ENCODE results near the gene C1orf167.

C1orf167 gene, protein sequence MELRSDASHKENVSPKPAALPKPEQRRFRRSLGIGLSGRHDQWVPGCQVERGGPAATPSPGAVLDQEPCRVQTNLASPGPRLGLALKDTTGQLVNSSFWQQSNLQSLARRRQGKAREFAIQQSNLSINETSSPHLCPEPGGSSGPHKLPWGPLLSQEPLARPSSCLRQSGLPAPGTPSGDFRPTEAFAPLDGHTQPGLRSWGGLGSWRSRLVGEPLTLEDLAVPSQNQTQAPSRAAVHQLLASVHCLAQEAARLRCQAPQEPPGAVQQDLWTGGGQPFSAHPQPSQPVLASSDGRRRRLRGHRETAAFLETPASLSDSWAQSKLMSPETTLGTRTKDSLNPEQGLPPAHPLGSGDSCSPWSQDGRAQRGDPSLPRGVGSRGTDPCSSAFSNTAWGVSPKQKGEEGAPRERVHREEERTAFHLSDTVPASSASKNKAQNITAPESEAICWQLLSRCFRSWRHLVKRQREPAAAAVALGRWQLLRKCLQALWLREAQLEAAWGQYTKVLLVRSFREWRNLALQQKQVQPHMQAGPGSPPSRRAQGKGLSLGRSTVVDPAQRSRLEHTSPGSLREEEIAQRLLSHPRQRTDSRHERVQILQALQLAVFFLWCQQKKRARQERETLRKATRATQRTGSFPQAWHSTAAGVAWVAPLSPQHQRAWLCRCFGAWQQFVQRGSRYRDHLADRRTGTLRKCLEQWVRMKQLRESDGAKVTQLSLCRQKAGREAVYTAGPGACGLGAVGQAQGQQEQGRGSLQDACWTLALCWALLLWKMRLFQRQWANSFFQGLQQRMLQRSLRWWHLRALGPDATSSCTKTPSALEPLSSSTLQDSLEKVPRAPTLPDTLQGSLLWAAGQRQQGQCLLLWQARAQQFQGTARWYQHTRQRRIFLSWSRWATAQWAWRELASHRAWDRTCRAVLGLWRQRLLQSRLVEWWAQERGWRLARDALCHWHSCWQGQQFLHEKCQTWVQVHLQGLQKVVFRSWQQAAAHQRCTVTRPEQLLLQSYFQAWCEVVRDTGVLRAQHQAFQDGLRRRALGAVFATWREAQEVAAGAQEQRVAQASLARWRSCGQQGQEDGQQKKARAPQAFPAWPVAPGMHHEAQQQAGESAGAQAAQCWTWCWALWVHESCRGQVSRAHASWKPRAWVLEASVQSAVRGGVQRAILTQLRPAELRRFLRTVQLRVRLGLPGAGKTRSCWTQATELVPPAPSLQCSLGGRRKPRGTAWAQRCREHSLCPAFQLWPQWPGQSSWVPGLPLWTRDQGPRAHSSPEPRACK (N-terminal part only)

DNA sequence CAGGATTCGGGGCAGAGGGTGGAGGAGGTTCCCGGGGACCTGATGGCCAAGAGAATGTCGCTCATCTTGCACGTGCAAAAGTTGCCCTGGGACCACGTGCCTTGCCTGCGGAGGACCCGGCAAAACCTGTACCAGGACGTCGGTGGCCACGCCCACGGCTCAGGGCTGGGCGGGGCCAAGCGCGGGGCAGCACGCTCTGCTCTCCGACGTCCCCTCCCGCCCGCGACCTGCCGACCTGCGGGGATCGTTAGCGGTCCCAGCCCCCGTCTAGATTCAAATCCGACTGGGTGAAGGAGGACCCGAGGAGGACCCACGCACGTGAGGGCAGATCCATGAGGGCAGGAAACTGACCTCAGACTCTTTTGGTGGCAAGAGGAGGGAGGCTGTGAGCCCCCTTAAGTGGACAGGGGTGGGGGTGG, at the start of gene C1orf167:
TSS of gene C1orf167 (plus strand) at position 206 of the 419 bp plus-strand sequence. CDS start 2,208 bp downstream, outside the sequence.
- H3K36me3 ChIP-seq (replicated peaks; ENCODE audit: low read depth, low read length): no peaks in the 10 kb centered on the region
- H3K9ac ChIP-seq (ENCODE audit: low read length): no peak within 1 kb of the TSS
- no peaks in the 10 kb centered on the region for H3K27me3 ChIP-seq (ENCODE audit: low read depth, low read length)
- H3K27ac ChIP-seq (ENCODE audit: low read length): no peak within 1 kb of the TSS
- H3K4me2 ChIP-seq (ENCODE audit: low read length): no peak within 1 kb of the TSS
- H3K79me2 ChIP-seq (ENCODE audit: low read length): no peaks in the 10 kb centered on the region
- no peak within 1 kb of the TSS for H2AFZ ChIP-seq (ENCODE audit: low read depth, low read length)
- H3K4me3 ChIP-seq (ENCODE audit: low read length): no peak within 1 kb of the TSS
- H4K20me1 ChIP-seq (ENCODE audit: insufficient read depth, low read length): no peaks in the 10 kb centered on the region
- no peaks in the 10 kb centered on the region for H3K4me1 ChIP-seq (ENCODE audit: low read length)
- TF ChIP-seq, protein P1, sequence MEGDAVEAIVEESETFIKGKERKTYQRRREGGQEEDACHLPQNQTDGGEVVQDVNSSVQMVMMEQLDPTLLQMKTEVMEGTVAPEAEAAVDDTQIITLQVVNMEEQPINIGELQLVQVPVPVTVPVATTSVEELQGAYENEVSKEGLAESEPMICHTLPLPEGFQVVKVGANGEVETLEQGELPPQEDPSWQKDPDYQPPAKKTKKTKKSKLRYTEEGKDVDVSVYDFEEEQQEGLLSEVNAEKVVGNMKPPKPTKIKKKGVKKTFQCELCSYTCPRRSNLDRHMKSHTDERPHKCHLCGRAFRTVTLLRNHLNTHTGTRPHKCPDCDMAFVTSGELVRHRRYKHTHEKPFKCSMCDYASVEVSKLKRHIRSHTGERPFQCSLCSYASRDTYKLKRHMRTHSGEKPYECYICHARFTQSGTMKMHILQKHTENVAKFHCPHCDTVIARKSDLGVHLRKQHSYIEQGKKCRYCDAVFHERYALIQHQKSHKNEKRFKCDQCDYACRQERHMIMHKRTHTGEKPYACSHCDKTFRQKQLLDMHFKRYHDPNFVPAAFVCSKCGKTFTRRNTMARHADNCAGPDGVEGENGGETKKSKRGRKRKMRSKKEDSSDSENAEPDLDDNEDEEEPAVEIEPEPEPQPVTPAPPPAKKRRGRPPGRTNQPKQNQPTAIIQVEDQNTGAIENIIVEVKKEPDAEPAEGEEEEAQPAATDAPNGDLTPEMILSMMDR (IDR thresholded peaks at IDR 0.05; ENCODE audit: low read depth, low read length): no peak
- no peak for TF ChIP-seq EZH2phosphoT487 (IDR thresholded peaks at IDR 0.05; ENCODE audit: low read depth)
- no peaks in the 10 kb centered on the region for H3K9me3 ChIP-seq (ENCODE audit: insufficient read depth, low read length)

DNA sequence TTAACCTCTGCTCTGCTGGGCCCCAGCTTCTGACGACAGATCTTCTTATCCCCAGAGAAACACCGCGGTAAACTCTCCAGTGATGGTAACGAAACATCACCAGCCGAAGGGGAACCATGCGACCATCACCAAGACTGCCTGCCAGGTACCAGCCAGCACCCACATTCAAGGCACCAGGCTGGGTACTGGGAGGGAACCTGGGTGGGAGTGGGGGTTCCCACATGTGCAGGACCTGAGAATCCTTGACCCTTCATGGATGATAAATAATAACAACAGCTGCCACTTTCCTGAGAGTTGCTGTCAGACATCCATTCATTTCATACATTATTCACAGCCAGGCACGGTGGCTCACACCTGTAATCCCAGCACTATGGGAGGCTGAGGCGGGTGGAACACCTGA, 49.7 kb upstream of the C1orf167 start:
- Histone ChIP-seq H2AFZ (ENCODE audit: low read depth, low read length) (no peak overlapping the region), H4K20me1 (ENCODE audit: insufficient read depth, low read length) (no peaks in the 10 kb centered on the region), H3K9ac (ENCODE audit: low read length) (no peak overlapping the region), H3K27ac (ENCODE audit: low read length) (no peak overlapping the region), H3K36me3 (replicated peaks; ENCODE audit: low read depth, low read length) (no peaks in the 10 kb centered on the region), H3K4me1 (ENCODE audit: low read length) (no peaks in the 10 kb centered on the region), H3K79me2 (ENCODE audit: low read length) (no peaks in the 10 kb centered on the region), H3K9me3 (ENCODE audit: insufficient read depth, low read length) (no peaks in the 10 kb centered on the region), H3K4me2 (ENCODE audit: low read length) (no peak overlapping the region), H3K27me3 (ENCODE audit: low read depth, low read length) (no peaks in the 10 kb centered on the region), H3K4me3 (ENCODE audit: low read length) (no peak overlapping the region)
- TF ChIP-seq EZH2phosphoT487 (IDR thresholded peaks at IDR 0.05; ENCODE audit: low read depth): no peak
- TF ChIP-seq, protein P1 (IDR thresholded peaks at IDR 0.05; ENCODE audit: low read depth, low read length): no peak

DNA sequence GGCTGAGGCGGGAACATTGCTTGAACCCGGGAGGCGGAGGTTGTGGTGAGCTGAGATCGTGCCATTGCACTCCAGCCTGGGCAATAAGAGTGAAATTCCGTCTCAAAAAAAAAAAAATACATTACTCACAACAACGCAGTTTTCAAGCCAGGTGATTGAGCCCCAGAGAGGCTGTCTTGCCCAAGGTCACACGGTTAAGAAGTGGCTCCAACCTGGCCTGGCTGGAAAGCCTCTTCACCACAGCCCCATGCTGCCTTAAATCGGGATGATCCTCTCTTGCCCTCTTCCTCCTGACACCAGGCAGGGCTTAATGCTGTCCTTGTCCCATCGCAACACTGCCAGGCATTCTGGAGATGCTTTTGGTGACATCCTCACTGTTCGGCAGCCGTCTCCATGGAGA, 48.9 kb upstream of the C1orf167 start:
- Histone ChIP-seq H3K4me2 (ENCODE audit: low read length) (no peak overlapping the region), H3K9ac (ENCODE audit: low read length) (no peak overlapping the region), H2AFZ (ENCODE audit: low read depth, low read length) (no peak overlapping the region), H3K4me1 (ENCODE audit: low read length) (no peaks in the 10 kb centered on the region), H3K36me3 (replicated peaks; ENCODE audit: low read depth, low read length) (no peaks in the 10 kb centered on the region), H4K20me1 (ENCODE audit: insufficient read depth, low read length) (no peaks in the 10 kb centered on the region), H3K27ac (ENCODE audit: low read length) (no peak overlapping the region), H3K9me3 (ENCODE audit: insufficient read depth, low read length) (no peaks in the 10 kb centered on the region), H3K27me3 (ENCODE audit: low read depth, low read length) (no peaks in the 10 kb centered on the region), H3K79me2 (ENCODE audit: low read length) (no peaks in the 10 kb centered on the region), H3K4me3 (ENCODE audit: low read length) (no peak overlapping the region)
- TF ChIP-seq, protein P1 (IDR thresholded peaks at IDR 0.05; ENCODE audit: low read depth, low read length): no peak
- TF ChIP-seq EZH2phosphoT487 (IDR thresholded peaks at IDR 0.05; ENCODE audit: low read depth): no peak

Data from OCI-LY3 (cell line).